Measurements from ENCODE around the gene SLC2A9.

Gene SLC2A9

GRCh38 chr4:9997886-9998285 is 23.4 kb downstream of the SLC2A9 start:
- TF ChIP-seq TCF12 (IDR thresholded peaks at IDR 0.05; ENCODE audit: low read depth) = no peak
- no peak for TF ChIP-seq EP300 (IDR thresholded peaks at IDR 0.05; ENCODE audit: borderline replicate concordance)
- TF ChIP-seq TEAD4 (IDR thresholded peaks at IDR 0.05) = no peak
- TF ChIP-seq REST (IDR thresholded peaks at IDR 0.05; ENCODE audit: low read depth) = no peak
- no peak for TF ChIP-seq NFIC (IDR thresholded peaks at IDR 0.05)
- TF ChIP-seq FOXM1 (IDR thresholded peaks at IDR 0.05; ENCODE audit: borderline replicate concordance, low read depth) = no peak
- TF ChIP-seq YY1 (IDR thresholded peaks at IDR 0.05; ENCODE audit: low read depth) = no peak
- no peak for TF ChIP-seq CREB1 (IDR thresholded peaks at IDR 0.05; ENCODE audit: low read depth)
- TF ChIP-seq EGR1 (IDR thresholded peaks at IDR 0.05) = no peak
- TF ChIP-seq ZBTB7A (IDR thresholded peaks at IDR 0.05; ENCODE audit: low read depth) = no peak
- TF ChIP-seq, protein P1, sequence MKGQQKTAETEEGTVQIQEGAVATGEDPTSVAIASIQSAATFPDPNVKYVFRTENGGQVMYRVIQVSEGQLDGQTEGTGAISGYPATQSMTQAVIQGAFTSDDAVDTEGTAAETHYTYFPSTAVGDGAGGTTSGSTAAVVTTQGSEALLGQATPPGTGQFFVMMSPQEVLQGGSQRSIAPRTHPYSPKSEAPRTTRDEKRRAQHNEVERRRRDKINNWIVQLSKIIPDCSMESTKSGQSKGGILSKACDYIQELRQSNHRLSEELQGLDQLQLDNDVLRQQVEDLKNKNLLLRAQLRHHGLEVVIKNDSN (IDR thresholded peaks at IDR 0.05) = no peak
- TF ChIP-seq TAF1 (IDR thresholded peaks at IDR 0.05; ENCODE audit: low read depth) = no peak
- no peak for TF ChIP-seq CEBPB (IDR thresholded peaks at IDR 0.05)
- TF ChIP-seq, protein P2, sequence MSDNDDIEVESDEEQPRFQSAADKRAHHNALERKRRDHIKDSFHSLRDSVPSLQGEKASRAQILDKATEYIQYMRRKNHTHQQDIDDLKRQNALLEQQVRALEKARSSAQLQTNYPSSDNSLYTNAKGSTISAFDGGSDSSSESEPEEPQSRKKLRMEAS (IDR thresholded peaks at IDR 0.05) = no peak
- TF ChIP-seq RAD21 (IDR thresholded peaks at IDR 0.05; ENCODE audit: low read depth) = no peak

GRCh38 chr4:9996319-9997110 is 24.8 kb downstream of the SLC2A9 start:
- TF ChIP-seq ZBTB7A (IDR thresholded peaks at IDR 0.05; ENCODE audit: low read depth) = no peak
- no peak for TF ChIP-seq TAF1 (IDR thresholded peaks at IDR 0.05; ENCODE audit: low read depth)
- no peak for TF ChIP-seq RAD21 (IDR thresholded peaks at IDR 0.05; ENCODE audit: low read depth)
- TF ChIP-seq TCF12 (IDR thresholded peaks at IDR 0.05; ENCODE audit: low read depth) = no peak
- TF ChIP-seq FOXM1 (IDR thresholded peaks at IDR 0.05; ENCODE audit: borderline replicate concordance, low read depth) = no peak
- TF ChIP-seq CEBPB (IDR thresholded peaks at IDR 0.05) = no peak
- no peak for TF ChIP-seq NFIC (IDR thresholded peaks at IDR 0.05)
- TF ChIP-seq EP300 (IDR thresholded peaks at IDR 0.05; ENCODE audit: borderline replicate concordance) = no peak
- TF ChIP-seq CREB1 (IDR thresholded peaks at IDR 0.05; ENCODE audit: low read depth) = no peak
- TF ChIP-seq TEAD4 (IDR thresholded peaks at IDR 0.05) = no peak
- TF ChIP-seq, protein P2 (IDR thresholded peaks at IDR 0.05) = no peak
- TF ChIP-seq EGR1 (IDR thresholded peaks at IDR 0.05) = no peak
- TF ChIP-seq, protein P1 (IDR thresholded peaks at IDR 0.05) = no peak
- no peak for TF ChIP-seq YY1 (IDR thresholded peaks at IDR 0.05; ENCODE audit: low read depth)
- TF ChIP-seq REST (IDR thresholded peaks at IDR 0.05; ENCODE audit: low read depth) = no peak

- TF ChIP-seq YY1 (IDR thresholded peaks at IDR 0.05; ENCODE audit: low read depth) (no peak), TCF12 (IDR thresholded peaks at IDR 0.05; ENCODE audit: low read depth) (no peak), NFIC (IDR thresholded peaks at IDR 0.05) (no peak), REST (IDR thresholded peaks at IDR 0.05; ENCODE audit: low read depth) (no peak), EGR1 (IDR thresholded peaks at IDR 0.05) (no peak), TAF1 (IDR thresholded peaks at IDR 0.05; ENCODE audit: low read depth) (no peak), EP300 (IDR thresholded peaks at IDR 0.05; ENCODE audit: borderline replicate concordance) (no peak), ZBTB7A (IDR thresholded peaks at IDR 0.05; ENCODE audit: low read depth) (no peak), CEBPB (IDR thresholded peaks at IDR 0.05) (no peak), TEAD4 (IDR thresholded peaks at IDR 0.05) (no peak), FOXM1 (IDR thresholded peaks at IDR 0.05; ENCODE audit: borderline replicate concordance, low read depth) (no peak), RAD21 (IDR thresholded peaks at IDR 0.05; ENCODE audit: low read depth) (no peak), CREB1 (IDR thresholded peaks at IDR 0.05; ENCODE audit: low read depth) (no peak)
- TF ChIP-seq, protein P1 (IDR thresholded peaks at IDR 0.05) = no peak
- TF ChIP-seq, protein P2 (IDR thresholded peaks at IDR 0.05) = no peak
These were observed 26.9 kb downstream of the SLC2A9 start for GRCh38 chr4:9994246-9994847.
